HG02840 (cell line): ENCODE measurements around the gene SLC25A34.

Source experiments
- ATAC-seq: cut with Tn5 transposase; IDR thresholded peaks from one replicate; pipeline ENCODE4 v1.9.1; 2021; ENCODE audit warnings: mild to moderate bottlenecking, moderate library complexity, moderate number of reproducible peaks; ENCODE audit not compliant: unreplicated experiment, low FRiP score

The SLC25A34 gene

GRCh38 chr1:15712168-15712567, 23.9 kb upstream of the SLC25A34 start:
- ATAC-seq = no peak

GRCh38 chr1:15714406-15715136, 21.5 kb upstream of the SLC25A34 start:
- no peak for ATAC-seq

DNA sequence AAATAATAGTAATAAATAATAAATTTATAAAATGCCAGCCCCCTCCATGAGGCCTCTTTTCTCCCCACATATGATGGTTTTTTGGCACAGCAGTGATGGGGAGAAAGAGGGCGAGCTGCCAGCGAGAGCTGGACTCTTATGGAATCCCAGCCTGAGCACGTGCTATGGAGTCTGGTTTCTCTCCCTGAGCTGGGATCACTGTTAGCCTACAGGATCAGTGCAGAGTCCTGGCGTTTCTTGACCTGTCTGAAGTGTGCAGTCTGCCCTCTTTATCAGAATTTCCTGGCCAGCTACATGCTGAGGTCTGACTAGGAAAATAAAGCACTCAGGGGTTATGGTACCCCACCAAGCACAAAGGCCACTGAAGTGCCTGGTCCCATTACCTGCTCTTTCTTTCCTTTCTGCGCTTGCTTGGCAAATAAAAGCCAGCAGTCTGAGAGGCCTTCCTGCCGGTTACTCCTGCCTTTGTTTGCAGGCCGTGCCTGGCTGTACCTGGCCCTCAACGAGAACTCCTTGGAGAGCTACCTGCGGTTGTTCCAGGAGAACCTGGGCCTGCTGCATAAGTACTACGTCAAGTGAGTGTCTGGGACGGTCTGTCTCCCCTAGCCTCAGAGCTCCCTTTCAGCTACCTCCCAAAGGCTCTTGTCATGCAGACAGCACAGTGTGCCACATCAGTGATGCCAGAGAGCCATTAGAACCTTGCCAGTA, 18.5 kb upstream of the SLC25A34 start:
- no peak for ATAC-seq

- no peak for ATAC-seq
These were observed 17.9 kb upstream of the SLC25A34 start for GRCh38 chr1:15718199-15718601.

DNA sequence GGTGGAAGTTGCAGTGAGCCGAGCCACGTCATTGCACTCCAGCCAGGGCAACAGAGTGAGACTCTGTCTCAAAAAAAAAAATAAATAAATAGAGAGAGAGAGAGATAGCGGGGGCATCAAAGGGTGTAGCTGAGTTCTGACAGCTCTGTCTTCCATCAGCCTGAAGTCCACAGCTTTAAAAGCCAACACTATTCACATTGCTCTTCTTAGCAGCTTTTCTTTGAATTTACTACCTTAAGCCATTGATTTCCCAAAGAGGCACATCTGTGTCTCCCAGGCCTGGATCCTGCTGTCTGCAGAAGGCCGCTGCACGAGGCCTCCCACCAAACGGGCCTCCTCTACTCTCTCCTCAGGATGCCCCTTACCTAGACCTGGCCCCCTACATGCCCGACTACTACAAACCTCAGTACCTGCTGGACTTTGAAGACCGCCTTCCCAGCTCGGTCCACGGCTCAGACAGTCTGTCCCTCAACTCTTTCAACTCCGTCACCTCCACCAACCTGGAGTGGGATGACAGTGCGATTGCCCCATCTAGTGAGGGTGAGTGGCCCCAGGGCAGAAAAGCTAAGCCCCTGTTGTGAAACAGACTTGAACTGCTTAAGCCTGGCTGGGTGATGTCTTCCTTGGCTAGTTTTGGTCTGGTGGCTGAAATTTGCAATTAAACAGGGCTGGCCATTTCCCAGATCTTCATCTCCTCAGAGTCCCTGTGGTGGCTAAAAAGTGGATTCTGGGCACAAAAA, 16.5 kb upstream of the SLC25A34 start:
- ATAC-seq = no peak

DNA sequence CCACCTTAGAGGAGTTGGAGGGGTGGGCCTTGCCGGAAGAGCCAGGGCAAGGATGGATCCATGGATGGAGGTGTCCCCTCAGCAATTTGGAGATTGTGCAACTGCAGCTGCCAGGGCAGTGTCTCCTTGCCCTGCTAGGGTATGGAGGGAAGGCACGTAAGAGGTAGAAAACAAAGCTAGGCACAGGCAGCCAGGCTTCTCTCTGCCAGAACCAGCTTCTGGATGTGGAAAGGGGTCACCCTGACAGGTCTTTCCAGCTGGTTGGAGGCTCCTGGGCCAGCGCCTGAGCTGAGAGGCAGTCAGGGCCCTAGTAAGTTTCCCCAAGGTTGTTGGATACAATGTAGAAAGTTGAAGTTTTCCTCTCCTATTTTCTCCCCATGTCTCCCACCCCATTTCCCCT, 15.2 kb upstream of the SLC25A34 start:
- no peak for ATAC-seq

DNA sequence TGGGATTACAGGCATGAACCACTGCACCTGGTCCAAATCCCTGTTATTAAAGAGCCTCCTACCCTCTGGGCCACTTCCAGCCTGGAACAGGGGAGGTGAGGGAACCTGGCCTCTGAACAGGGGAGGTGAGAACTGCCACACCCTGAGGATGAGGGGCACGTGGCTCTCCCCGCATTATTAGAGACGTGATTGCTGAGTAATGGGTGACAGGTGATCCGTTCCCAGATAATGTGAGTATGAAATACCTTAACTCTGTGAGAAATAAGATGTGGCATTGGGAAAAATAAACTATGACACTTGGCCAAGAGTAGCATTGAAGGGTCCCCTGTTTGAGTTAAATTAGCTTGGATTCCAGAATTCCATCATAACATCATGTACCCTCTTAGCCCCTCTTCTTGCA, 13.6 kb upstream of the SLC25A34 start:
- ATAC-seq = no peak

GRCh38 chr1:15722836-15723532, 13.1 kb upstream of the SLC25A34 start:
- no peak for ATAC-seq

DNA sequence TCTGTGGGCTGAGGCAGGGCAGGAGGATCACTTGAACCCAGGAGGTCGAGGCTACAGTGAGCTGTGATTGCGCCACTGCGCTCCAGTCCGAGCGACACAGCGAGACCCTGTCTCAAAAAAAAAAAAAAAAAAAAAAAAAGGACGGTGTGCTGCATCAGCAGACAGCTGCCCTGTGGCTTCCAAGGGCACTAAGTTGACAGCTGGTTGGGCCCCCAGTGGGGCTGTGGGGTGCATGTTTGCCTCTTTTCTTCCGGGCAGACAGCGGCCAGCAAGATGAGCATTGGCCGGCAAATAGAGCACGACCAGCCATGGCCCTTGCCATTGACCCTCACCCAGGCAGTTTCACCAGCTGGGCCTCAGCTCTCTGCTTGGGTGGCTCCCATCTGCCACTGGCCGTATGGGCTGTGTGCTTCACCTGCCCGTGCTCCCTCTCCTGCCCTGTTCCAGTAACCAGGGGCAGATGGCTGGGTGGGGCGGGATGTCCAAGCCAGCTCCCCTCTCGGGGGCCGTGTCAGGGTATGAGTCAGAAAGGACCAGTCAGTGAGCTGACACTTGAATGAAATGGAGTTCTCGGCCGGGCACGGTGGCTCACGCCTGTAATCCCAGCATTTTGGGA, 12.3 kb upstream of the SLC25A34 start:
- ATAC-seq = no peak

GRCh38 chr1:15724949-15725880, 10.8 kb upstream of the SLC25A34 start:
- ATAC-seq = no peak

- ATAC-seq = no peak
These were observed 9.6 kb upstream of the SLC25A34 start for GRCh38 chr1:15726508-15726907.

- no peak for ATAC-seq
These were observed 9.0 kb upstream of the SLC25A34 start for GRCh38 chr1:15727021-15727420.

GRCh38 chr1:15727424-15727823, 8.6 kb upstream of the SLC25A34 start:
- no peak for ATAC-seq

DNA sequence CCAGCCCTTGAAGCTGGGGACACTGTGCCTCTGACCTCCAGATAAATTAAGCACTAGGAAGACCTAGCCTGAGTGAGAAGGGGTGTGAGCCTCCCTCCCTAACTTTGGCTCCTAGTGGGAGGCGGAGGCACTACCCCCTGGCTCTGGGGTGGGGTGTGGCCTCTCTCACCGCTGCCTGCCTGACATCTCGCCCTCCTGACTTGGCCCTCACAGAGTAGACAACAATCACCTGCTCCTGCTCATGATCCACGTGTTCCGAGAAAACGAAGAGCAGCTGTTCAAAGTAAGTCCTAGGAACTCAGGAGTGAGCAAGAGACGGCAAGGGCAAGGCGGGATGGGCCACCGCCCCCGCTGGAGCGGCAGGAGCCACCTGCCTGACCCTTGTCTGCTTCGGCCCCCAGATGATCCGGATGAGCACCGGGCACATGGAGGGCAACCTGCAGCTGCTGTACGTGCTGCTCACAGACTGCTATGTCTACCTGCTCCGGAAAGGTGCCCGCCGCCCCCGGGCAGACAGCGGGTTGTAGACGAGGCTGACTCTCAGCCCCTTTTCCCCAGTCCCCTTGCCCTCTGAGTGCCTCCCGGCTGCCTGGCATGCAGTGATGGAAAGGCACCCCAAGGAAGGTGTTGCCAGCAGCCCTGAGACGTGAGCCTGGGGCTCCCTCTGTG, 8.1 kb upstream of the SLC25A34 start:
- ATAC-seq = no peak

DNA sequence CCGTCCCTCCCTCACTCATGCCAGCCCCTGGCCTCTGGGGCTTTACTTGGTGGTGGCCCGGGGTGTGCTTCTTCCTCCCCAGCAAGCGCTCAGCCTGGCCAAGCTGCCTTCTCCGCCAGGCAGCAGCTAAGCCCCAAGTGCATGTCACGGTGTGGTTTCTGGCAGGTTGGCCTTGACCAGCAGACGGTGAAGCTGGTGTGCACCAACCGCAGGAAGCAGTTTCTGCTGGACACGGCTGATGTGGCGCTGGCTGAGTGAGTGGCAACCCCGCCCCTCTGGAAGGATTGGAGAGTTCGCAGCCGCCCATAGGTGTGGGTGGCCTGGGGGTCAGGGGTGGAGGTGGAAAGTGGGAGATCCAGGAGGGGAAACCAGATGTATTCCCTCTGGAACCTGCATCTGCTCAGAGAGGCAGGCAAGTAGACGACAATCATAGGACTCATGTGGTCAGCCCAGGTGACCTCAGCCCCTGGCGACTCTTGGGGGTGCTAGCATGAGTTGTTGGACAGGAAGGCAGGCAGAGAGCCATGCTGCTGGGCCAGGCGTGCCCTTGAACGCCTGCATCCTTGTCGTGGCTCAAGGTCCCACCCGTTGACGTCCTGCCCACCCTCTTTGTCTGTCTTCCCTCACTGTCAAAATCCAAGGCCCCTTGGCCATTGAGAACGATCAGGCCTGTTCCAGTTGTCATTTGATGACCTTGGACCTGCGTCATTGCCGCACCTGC, 7.0 kb upstream of the SLC25A34 start:
- ATAC-seq = no peak

DNA sequence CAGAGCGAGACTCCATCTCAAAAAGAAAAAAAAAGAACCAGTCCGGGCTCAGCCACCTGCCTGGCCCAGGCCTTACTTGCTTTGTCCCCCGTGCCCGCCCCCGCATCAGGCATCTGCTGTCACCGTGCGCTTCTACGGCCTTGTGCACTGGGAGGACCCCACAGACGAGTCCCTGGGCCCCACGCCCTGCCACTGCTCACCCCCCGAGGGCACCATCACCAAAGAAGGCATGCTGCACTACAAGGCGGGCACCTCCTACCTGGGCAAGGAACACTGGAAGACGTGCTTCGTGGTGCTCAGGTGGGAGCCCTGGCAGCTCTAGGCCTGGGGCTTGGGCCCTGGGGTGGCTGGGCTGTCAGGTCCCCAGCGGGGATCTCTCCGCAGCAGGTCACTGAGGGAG, 5.6 kb upstream of the SLC25A34 start:
- no peak for ATAC-seq

GRCh38 chr1:15730936-15731335, 5.1 kb upstream of the SLC25A34 start:
- ATAC-seq = no peak
